Mucosa of descending colon (tissue), 3 donors: ENCODE measurements around the gene KCNJ6. TPM values are rescaled to one million over a fixed set of nuclear protein-coding genes. Genes with fewer than 3 reads are reported as not detected.

Experiments
- ATAC-seq: fragments of 200-7000 bp; cut with Tn5 transposase; one replicate; pipeline ENCODE4 v1.9.1; 2020; ENCODE audit warnings: mild to moderate bottlenecking, moderate library complexity
- DNase-seq, 3 donors: peaks; one replicate each; pipeline ENCODE4 v3.0.0-alpha.2; 2020
- H3K36me3 ChIP-seq: fragments of 200-600 bp; one replicate; pipeline ENCODE4 v1.8.0; 2021; ENCODE audit warnings: low read depth, mild to moderate bottlenecking
- H3K4me1 ChIP-seq: fragments of 200-600 bp; one replicate; pipeline ENCODE4 v1.8.0; 2021; ENCODE audit warnings: low read depth, mild to moderate bottlenecking
- H3K4me3 ChIP-seq: fragments of 200-600 bp; one replicate; pipeline ENCODE4 v1.8.0; 2021; ENCODE audit warnings: mild to moderate bottlenecking
- H3K9me3 ChIP-seq: fragments of 200-600 bp; one replicate; pipeline ENCODE4 v1.8.0; 2021; ENCODE audit warnings: mild to moderate bottlenecking
- CTCF ChIP-seq: fragments of 200-600 bp; IDR thresholded peaks from one replicate; pipeline ENCODE4 v1.8.0; 2022; ENCODE audit warnings: antibody characterized with exemption, mild to moderate bottlenecking
- intact Hi-C, 2 donors: fragments of 100-400 bp; cut with DNase I in 1 of 2; cut with micrococcal nuclease in 1 of 2; formaldehyde crosslinking; loops; one replicate each; pipeline versions ENCODE4 v1.11.0 to v1.11.1; 2022; cut with DNase I, micrococcal nuclease
- total RNA-seq, 3 donors: library from RNA; stranded (reverse); fragmentation: NEBNext Ultra II Directional in 2 of 3; extraction: Animal tissue kit (Norgen Biotek cat#: 25700) in 2 of 3; gene quantifications; one replicate each; pipeline versions ENCODE4 v1.2.1 to v1.2.4, GENCODE V29; 2021 to 2023
- donor health status: DM: no; HTN: no; CAD: no; lungs with moderate emphysema.
- donor health status: DM: no; HTN: no; CAD: no.
- donor health status: DM: no; HTN: yes; CAD: no.

Gene KCNJ6
- total RNA-seq, 3 donors from 2014 or later = 0.09 to 0.19 (median 0.14) TPM

GRCh38 chr21:37562920-37563640 lies 353.2 kb downstream of the KCNJ6 start:
- H3K4me3 ChIP-seq = peak overlapping the region; percentile 56
- peaks cover 13% of the 10 kb centered on the region for H3K4me1 ChIP-seq
- intact Hi-C loops = no loop called here
- no peak for TF ChIP-seq CTCF
- H3K36me3 ChIP-seq = no peaks in the 10 kb centered on the region
- peak; percentile 54 to 62 (median 62) for DNase-seq
- peak; percentile 34 for ATAC-seq
- no peaks in the 10 kb centered on the region for H3K9me3 ChIP-seq

GRCh38 chr21:37561941-37562919 lies 354.0 kb downstream of the KCNJ6 start:
- intact Hi-C loops = no loop called here

GRCh38 chr21:37561506-37561905 lies 354.8 kb downstream of the KCNJ6 start:
- no peak for DNase-seq

More at GRCh38 chr21:37561941-37562919, 354.0 kb downstream of the KCNJ6 start:
- Histone ChIP-seq H3K4me3 (no peak overlapping the region), H3K4me1 (peaks cover 13% of the 10 kb centered on the region), H3K36me3 (no peaks in the 10 kb centered on the region), H3K9me3 (no peaks in the 10 kb centered on the region)
- ATAC-seq = no peak
- TF ChIP-seq CTCF = no peak
- no peak for DNase-seq

GRCh38 chr21:37560385-37560784 lies 355.9 kb downstream of the KCNJ6 start:
- intact Hi-C loops = no loop called here
- no peak for DNase-seq
- TF ChIP-seq CTCF = no peak
- ATAC-seq = no peak
- Histone ChIP-seq H3K9me3 (no peaks in the 10 kb centered on the region), H3K36me3 (no peaks in the 10 kb centered on the region), H3K4me1 (peaks cover 13% of the 10 kb centered on the region), H3K4me3 (no peak overlapping the region)

More at GRCh38 chr21:37561506-37561905, 354.8 kb downstream of the KCNJ6 start:
- Histone ChIP-seq H3K4me1 (peaks cover 13% of the 10 kb centered on the region), H3K4me3 (no peak overlapping the region), H3K9me3 (no peaks in the 10 kb centered on the region), H3K36me3 (no peaks in the 10 kb centered on the region)
- intact Hi-C loops = no loop called here
- TF ChIP-seq CTCF = no peak
- no peak for ATAC-seq

- peaks cover 5% of the 10 kb centered on the region for H3K4me1 ChIP-seq
- intact Hi-C loops = no loop called here
- no peaks in the 10 kb centered on the region for H3K9me3 ChIP-seq
- no peaks in the 10 kb centered on the region for H3K36me3 ChIP-seq
- no peak for ATAC-seq
- DNase-seq = no peak
- H3K4me3 ChIP-seq = no peak overlapping the region
- no peak for TF ChIP-seq CTCF
These were observed 357.5 kb downstream of the KCNJ6 start for GRCh38 chr21:37558676-37559211.
